ENCODE data around the gene NHLRC3. TPM values are rescaled to one million over a fixed set of nuclear protein-coding genes. Genes with fewer than 3 reads are reported as not detected.

NHLRC3 gene
- total and polyA plus RNA-seq, 2 of the 8 experiments (the other 6 are each of a cell fraction or from before 2014, with no cell fraction given) = 13.1 to 16.9 TPM

- H3K23ac ChIP-seq (ENCODE audit: insufficient read length) = no peak overlapping the region
- DNase-seq (ENCODE audit: low read depth in 1 of 2, low spot score in 2 of 2) = no peak
- H4K91ac ChIP-seq (replicated peaks; ENCODE audit: insufficient read length, low read length) = no peak overlapping the region
- H4K20me1 ChIP-seq (replicated peaks in 1 of 2; ENCODE audit: control insufficient read depth in 1 of 2, insufficient read depth in 2 of 2, low read length in 2 of 2) = peaks cover 3 to 12% of the 10 kb centered on the region in 2 experiments
- no peak overlapping the region for H4K8ac ChIP-seq (ENCODE audit: extremely low read depth, insufficient read depth, low read length)
- H2AK5ac ChIP-seq (ENCODE audit: low read depth, low read length) = no peak overlapping the region
- H3K36me3 ChIP-seq (ENCODE audit: control insufficient read depth in 2 of 4, insufficient read depth in 4 of 4, low read length in 3 of 4) = peaks cover 31 to 94% (median 64%) of the 10 kb centered on the region in 4 experiments
- H4K5ac ChIP-seq (ENCODE audit: insufficient read length, low read depth, low read length) = no peak overlapping the region
- no peak overlapping the region for H3K9ac ChIP-seq (replicated peaks in 1 of 4; ENCODE audit: extremely low read depth in 1 of 4, low read depth in 3 of 4, low read length in 3 of 4)
- no peak overlapping the region for H3K4ac ChIP-seq (replicated peaks; ENCODE audit: insufficient read length, low read depth, low read length)
- no peak overlapping the region for H3K14ac ChIP-seq (ENCODE audit: insufficient read length)
- no peak overlapping the region for H2BK5ac ChIP-seq (ENCODE audit: low read depth, low read length)
- FAIRE-seq = no peak
- no peaks in the 10 kb centered on the region for H3K23me2 ChIP-seq (ENCODE audit: low read depth, low read length)
- POLR2A ChIA-PET (ENCODE audit: partially characterized antibody) = interaction anchor here (1.2 to 1.8 kb wide), 3 partner anchors 11 to 24 kb away, joined by 3 to 8 read pairs (median 4); partner anchors contain the start of genes NHLRC3 and PROSER1
- H3K18ac ChIP-seq (ENCODE audit: extremely low read depth, low read length) = no peak overlapping the region
- H3K27me3 ChIP-seq (replicated peaks in 1 of 4; ENCODE audit: control insufficient read depth in 3 of 4, extremely low read depth in 1 of 4, insufficient read depth in 3 of 4, low read length in 3 of 4) = no peaks in the 10 kb centered on the region
- no peaks in the 10 kb centered on the region; the same call in 1 of the 2 replicates for H3K79me1 ChIP-seq (ENCODE audit: low read depth, low read length)
- no peaks in the 10 kb centered on the region for H3K9me3 ChIP-seq (ENCODE audit: insufficient read depth in 2 of 2, low read depth in 1 of 2, low read length in 1 of 2)
- no peak overlapping the region for H3K4me2 ChIP-seq (ENCODE audit: insufficient read depth in 1 of 2, low read depth in 2 of 2, low read length in 2 of 2)
- no peak overlapping the region for H2BK20ac ChIP-seq (ENCODE audit: low read length)
- H2BK12ac ChIP-seq (ENCODE audit: low read depth, low read length) = no peak overlapping the region
- no peak overlapping the region for H2AFZ ChIP-seq (ENCODE audit: low read length)
- 100% methylated on average over 5 of the region's 5 CpGs; no CpG with 5 or more reads in 1 of the 2 experiments for WGBS, 2 experiments (ENCODE audit: extremely low coverage in 1 of 2, insufficient coverage in 1 of 2, insufficient read length in 1 of 2, insufficient replicate concordance in 2 of 2, low coverage in 1 of 2, low lambda C conversion rate in 2 of 2, missing lambda C conversion rate in 1 of 2)
- H3K4me3 ChIP-seq (ENCODE audit: extremely low read depth in 1 of 4, insufficient read depth in 2 of 4, low read depth in 3 of 4, low read length in 4 of 4) = no peak overlapping the region
- CTCF ChIA-PET (ENCODE audit: partially characterized antibody) = interaction anchor here (0.8 to 2.3 kb wide), 10 partner anchors 8 to 33 kb away, joined by 3 to 10 read pairs (median 6); no protein-coding TSS in a partner anchor
- H3K56ac ChIP-seq (replicated peaks; ENCODE audit: insufficient read length, low read depth, low read length) = no peak overlapping the region
- no peak overlapping the region for H2BK15ac ChIP-seq (ENCODE audit: low read length)
- H3K4me1 ChIP-seq (replicated peaks in 1 of 4; ENCODE audit: control insufficient read depth in 3 of 4, insufficient read depth in 4 of 4, low read length in 3 of 4) = no peaks in the 10 kb centered on the region; a peak in 1 of 7 replicates
- H3K27ac ChIP-seq (ENCODE audit: low read depth, low read length) = no peak overlapping the region
- H3K79me2 ChIP-seq (ENCODE audit: control insufficient read depth in 1 of 2, insufficient read depth in 2 of 2, low read length in 2 of 2) = no peaks in the 10 kb centered on the region
- H2BK120ac ChIP-seq (replicated peaks; ENCODE audit: low read depth, low read length) = no peak overlapping the region
- TF ChIP-seq SP1 (IDR thresholded peaks at IDR 0.05; ENCODE audit: low read depth, low read length) (no peak), BACH1 (IDR thresholded peaks at IDR 0.05; ENCODE audit: low read length) (no peak), TEAD4 (IDR thresholded peaks at IDR 0.05; ENCODE audit: low read depth, low read length) (no peak), KDM4A (IDR thresholded peaks at IDR 0.05; ENCODE audit: low read depth, low read length, severe bottlenecking) (no peak), USF2 (IDR thresholded peaks at IDR 0.05; ENCODE audit: low read length) (no peak), BRCA1 (IDR thresholded peaks at IDR 0.05; ENCODE audit: low read depth, low read length) (no peak), HDAC6 (IDR thresholded peaks at IDR 0.05; ENCODE audit: low read depth, low read length) (no peak), RAD21 (IDR thresholded peaks at IDR 0.05 in 1 of 2, conservative IDR thresholded peaks at IDR 0.05 in 1 of 2; ENCODE audit: low read depth in 2 of 2, low read length in 2 of 2) (no peak), NRF1 (IDR thresholded peaks at IDR 0.05; ENCODE audit: low read depth, low read length) (no peak), TCF12 (IDR thresholded peaks at IDR 0.05; ENCODE audit: low read depth, low read length) (no peak), ZNF274 (IDR thresholded peaks at IDR 0.05; ENCODE audit: borderline replicate concordance, extremely low read depth, low read length) (no peak), SAP30 (IDR thresholded peaks at IDR 0.05; ENCODE audit: insufficient read depth, insufficient replicate concordance, low read length) (no peak), HDAC2 (IDR thresholded peaks at IDR 0.05; ENCODE audit: borderline replicate concordance in 1 of 2, low read depth in 2 of 2, low read length in 2 of 2) (no peak)
These were observed 24.8 kb upstream of the NHLRC3 start for GRCh38 chr13:39013462-39013861.
